HCT116 (cell line): ENCODE results near the gene WDR74.

Experiments
- CEBPB ChIP-seq: IDR thresholded peaks from 2 replicates; pipeline ENCODE4 v1.6.1; 2012; ENCODE audit warnings: low read depth
- CTCF ChIP-seq, 3 experiments: fragments of 200-600 bp in 1 of 3; sonication (generic) in 1 of 3; IDR thresholded peaks in 2 of 3; conservative IDR thresholded peaks in 1 of 3; 2 replicates each; pipeline ENCODE4 v1.5.1; 2012 to 2017; ENCODE audit warnings: low read depth in 2 of 3, low read length in 2 of 3, antibody characterized with exemption in 1 of 3, borderline replicate concordance in 1 of 3, control low read depth in 1 of 3, mild to moderate bottlenecking in 1 of 3, mixed read lengths in 1 of 3, mixed run types in 1 of 3, moderate library complexity in 1 of 3; ENCODE audit not compliant: insufficient read depth in 1 of 3
- ELF1 ChIP-seq: IDR thresholded peaks from 2 replicates; pipeline ENCODE4 v1.6.1; 2012; ENCODE audit warnings: low read depth, borderline replicate concordance
- EZH2phosphoT487 ChIP-seq: fragments of 200-600 bp; IDR thresholded peaks from 2 replicates; pipeline ENCODE4 v1.6.1; 2018; ENCODE audit warnings: antibody characterized with exemption, borderline replicate concordance
- POLR2A ChIP-seq: IDR thresholded peaks from 2 replicates; pipeline ENCODE4 v1.7.0; 2011; ENCODE audit warnings: borderline replicate concordance; ENCODE audit not compliant: insufficient read depth, insufficient read length; ENCODE audit errors: extremely low read depth
- POLR2AphosphoS5 ChIP-seq: IDR thresholded peaks from 2 replicates; pipeline ENCODE4 v1.6.1; 2011; ENCODE audit warnings: mild to moderate bottlenecking, low read depth, low read length, moderate library complexity
- RAD21 ChIP-seq: IDR thresholded peaks from 2 replicates; pipeline ENCODE4 v1.6.1; 2012; ENCODE audit warnings: low read depth, mild to moderate bottlenecking
- SIN3A ChIP-seq: IDR thresholded peaks from 2 replicates; pipeline ENCODE4 v1.6.1; 2012; ENCODE audit warnings: low read depth
- SP1 ChIP-seq: IDR thresholded peaks from 2 replicates; pipeline ENCODE4 v1.6.1; 2012; ENCODE audit warnings: low read depth
- SRF ChIP-seq: IDR thresholded peaks from 2 replicates; pipeline ENCODE4 v1.6.1; 2012; ENCODE audit warnings: low read depth
- TCF7L2 ChIP-seq: IDR thresholded peaks from 2 replicates; pipeline ENCODE4 v1.7.0; 2011; ENCODE audit warnings: borderline replicate concordance, inconsistent platforms; ENCODE audit not compliant: insufficient read depth, insufficient read length; ENCODE audit errors: extremely low read depth
- ZFX ChIP-seq: fragments of 450-650 bp; IDR thresholded peaks from 2 replicates; pipeline ENCODE4 v1.6.1; 2017
- TF ChIP-seq, protein P1 (sequence below): IDR thresholded peaks from 2 replicates; pipeline ENCODE4 v1.6.1; 2012

DNA sequence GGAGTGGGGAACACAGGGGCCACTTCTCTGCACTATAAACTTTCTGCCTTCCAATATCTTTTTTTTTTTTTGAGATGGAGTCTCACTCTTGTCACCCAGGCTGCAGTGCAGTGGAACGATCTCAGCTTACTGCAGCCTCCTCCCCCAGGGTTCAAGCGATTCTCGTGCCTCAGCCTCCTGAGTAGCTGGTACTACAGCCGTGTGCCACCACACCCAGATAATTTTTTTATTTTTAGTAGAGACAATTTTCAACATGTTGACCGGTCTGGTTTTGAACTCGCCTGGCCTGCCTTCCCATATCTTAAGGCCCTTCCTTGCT, 43.0 kb upstream of the WDR74 start:
- TF ChIP-seq RAD21 (no peak), CEBPB (no peak), CTCF (IDR thresholded peaks at IDR 0.05 in 2 of 3, conservative IDR thresholded peaks at IDR 0.05 in 1 of 3; ENCODE audit: borderline replicate concordance in 1 of 3, insufficient read depth in 1 of 3, low read depth in 2 of 3, low read length in 2 of 3) (no peak), SRF (no peak), EZH2phosphoT487 (no peak), SIN3A (no peak), POLR2AphosphoS5 (no peak), POLR2A (no peak), SP1 (no peak), TCF7L2 (no peak), ELF1 (no peak), ZFX (no peak)
- TF ChIP-seq, protein P1, sequence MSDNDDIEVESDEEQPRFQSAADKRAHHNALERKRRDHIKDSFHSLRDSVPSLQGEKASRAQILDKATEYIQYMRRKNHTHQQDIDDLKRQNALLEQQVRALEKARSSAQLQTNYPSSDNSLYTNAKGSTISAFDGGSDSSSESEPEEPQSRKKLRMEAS, result no peak
